Activated T-cell treated with anti-CD3 and anti-CD28 coated beads, Interleukin-2, amount 50 U/mL, for 48 hours (primary cell): ENCODE measurements around the gene MMAB.

Source experiments
- DNase-seq, 2 experiments: peaks; one replicate each; pipeline ENCODE4 v3.0.0-alpha.2; 2020

Gene MMAB

DNA sequence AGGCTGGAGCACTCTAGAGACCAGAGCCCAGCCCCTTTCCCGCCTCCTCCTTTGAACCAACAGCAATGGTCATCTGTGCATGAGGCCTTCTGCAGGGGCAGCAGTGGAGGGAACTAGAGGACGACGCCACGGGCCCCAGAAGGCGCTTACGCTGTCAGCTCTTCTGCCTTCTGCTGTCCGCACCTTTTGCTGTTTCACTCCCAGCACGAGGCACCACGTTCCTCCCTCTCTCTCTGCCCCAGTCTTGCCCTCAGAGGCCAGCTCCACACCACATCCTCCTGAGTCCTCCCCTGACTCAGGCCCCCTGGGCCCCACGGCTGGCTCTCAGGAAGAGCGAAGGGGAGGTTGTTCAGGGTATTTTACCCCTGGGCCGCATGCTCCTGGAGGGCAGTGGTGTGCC is 15.5 kb downstream of the MMAB start:
- DNase-seq, result no peak

DNA sequence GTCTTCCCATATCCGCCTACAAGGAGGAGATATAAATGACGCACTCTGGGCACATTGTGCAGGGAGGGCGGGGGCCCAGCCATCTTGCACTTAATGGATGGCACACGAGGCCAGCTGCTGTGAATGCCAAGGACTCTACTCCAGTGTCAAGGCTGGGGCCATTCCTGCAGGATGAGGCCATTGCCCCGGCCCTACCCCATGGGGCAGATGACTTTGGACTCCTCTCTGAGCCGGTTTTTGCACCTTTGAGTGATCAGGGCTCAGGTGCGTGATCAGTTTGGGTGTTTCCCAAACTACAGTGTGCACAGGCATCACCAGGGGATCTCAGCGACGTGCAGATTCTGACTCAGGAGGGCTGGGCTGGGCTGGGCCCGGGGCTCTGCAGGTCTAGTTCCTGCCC is 16.1 kb downstream of the MMAB start:
- no peak for DNase-seq

DNA sequence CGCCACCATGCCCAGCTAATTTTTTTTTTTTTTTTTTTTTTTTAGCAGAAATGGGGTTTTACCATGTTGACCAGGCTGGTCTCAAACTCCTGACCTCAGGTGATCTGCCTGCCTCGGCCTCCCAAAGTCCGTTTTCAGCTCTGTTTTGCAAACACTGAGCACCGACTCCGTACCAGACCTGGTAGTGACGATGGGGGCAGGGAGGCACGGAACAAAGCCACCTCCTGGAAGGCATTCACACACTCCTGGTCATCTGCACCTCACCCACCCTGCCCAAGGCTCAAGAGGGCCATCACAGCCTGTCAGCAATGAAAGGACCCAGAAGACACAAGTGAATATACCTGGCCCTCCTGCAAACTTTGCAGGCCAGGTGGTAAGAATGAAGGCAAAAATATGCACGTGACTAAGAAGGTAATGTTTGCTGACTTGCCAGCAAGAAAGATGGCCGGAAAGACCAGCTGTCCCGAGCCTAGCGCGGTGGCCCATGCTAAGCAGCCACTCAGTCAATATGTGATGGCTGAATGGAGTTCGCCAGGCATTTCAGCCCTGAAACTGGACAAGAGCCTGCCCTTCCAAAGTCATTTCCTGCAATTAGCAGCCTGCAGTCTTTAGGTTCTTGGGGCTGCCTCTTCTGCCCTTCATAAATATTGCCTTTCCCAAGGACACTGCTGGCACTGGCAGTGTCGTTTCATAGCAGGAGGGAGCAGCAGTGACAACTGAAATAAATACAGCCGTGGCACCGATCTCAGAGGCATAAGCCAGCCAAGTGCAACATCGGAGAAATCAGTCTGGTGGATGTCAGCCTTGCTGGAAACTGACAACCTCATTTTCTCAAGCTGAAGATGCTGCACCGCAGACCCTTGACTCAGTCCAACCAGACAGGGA is 17.6 kb downstream of the MMAB start:
- no peak for DNase-seq

DNA sequence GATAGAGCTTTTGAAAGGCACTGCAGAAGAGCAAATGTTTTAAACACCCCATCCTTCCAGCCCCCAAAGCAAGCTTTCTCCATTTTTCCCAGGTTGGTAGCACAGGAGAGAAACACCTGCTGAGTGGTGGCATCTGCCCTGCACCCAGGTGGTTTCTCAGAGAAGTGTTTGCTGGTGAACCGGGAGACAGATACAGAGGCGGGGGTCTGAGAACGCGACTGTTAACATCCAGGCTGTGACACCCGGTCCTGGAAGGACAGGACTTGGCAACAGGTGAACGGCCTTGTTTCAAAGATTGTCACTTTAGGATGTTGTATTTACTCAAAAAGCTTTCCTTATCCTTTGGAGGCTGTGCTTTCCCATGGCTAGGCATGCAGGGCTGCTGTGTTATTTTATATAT is 18.5 kb downstream of the MMAB start:
- no peak for DNase-seq

DNA sequence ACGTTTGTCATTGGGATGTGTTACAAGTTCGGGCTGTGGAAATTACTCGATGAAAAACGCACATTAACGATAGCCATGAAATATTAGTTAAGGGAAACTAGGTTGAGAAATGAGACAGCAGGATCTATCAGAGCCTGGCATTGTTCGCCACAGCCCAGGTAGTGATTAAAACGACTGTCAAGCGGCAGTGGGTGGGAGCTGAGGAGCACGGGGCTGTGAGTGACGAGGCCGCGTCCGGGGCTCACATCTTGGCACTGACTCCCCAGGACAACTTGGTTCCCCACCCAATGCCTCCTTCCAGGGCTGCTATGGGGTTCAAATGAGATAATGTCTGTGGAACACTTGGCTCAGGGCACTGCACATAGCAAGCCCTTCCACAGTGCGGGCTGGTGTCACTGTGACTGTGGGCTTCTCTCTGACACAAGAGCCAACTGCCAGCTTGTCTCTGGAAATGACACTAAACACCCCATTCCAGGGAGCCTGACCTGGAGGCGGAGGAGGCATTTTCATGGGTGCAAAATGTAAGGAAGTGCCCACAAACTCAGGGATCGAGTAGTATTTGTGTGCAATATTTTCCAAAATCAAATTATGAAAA is 19.3 kb downstream of the MMAB start:
- no peak for DNase-seq

DNA sequence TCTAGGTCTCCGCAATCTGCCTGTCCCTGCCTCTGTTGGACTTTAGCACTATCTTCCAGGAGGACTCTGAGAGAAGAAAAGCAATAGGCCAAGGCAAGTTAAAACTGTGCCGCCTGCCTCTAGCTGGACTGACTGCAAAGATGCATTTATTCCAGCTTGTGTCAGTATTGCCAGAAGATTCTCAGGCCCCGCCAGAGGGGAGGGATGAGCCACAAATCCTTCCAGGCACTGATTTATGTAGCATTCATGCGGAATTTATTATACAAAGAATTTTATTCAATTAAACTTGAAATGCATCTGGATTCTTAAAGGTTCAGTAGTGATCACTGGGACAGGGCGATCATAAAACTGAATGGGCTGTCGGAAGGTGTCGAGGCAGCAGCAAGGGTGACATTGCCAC is 19.8 kb downstream of the MMAB start:
- no peak for DNase-seq

DNA sequence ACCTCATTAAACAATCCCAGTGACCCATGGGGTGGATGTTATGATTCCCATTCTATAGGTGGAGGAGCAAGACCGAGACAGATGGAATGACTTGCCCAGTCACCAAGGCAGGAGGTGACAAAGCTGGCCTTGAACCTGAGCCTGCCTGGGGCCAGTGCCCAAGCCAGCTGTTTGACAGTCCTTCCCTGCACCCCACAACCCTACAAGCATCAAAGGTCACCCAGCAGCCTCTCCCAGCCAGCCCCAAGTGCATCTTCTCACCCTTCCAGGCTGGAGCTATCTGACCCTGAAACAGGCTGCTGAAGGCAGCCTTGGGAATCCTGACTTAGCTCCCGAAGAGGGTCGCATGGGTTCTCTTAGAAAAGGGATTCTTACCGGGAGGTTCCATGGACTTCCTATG is 20.3 kb downstream of the MMAB start:
- DNase-seq, result no peak

DNA sequence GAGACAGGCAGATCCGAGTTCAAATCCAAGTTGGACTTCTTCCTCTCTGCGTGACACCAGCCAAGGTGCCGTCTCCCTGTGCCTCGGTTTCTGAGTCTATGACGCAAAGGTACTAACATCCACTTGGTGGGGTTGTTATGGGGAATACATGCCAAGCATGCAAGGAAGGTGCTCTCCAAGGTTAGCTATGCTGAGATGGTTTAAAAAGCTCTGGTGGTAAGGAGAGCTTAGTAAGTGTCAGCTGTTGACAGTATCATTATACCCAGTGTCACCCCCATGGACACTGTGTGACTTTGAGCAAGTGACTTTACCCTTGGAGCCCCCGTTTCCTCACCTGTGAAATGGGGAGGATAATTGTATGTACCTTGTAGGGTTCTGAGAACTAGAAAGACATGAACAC is 22.2 kb downstream of the MMAB start:
- no peak for DNase-seq

DNA sequence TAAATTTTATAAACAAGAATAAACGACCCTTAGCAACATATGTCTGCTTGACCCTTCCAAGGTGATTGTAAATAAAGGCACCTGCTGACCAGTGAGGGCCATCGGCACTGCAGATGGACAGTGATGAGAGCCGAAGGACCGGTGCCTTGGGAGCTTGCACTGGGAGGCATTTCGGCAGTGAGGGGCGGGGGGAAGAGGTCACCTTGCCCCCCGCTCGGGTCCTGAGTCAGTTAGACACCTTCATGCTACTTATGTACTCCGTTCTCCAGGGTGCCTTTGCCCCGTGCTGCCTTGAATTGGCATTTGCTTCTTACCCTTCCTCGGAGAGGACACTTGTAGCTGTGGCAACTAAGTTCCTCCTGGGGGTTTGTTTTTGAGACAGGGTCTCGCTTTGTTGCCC is 23.0 kb downstream of the MMAB start:
- DNase-seq, result no peak

DNA sequence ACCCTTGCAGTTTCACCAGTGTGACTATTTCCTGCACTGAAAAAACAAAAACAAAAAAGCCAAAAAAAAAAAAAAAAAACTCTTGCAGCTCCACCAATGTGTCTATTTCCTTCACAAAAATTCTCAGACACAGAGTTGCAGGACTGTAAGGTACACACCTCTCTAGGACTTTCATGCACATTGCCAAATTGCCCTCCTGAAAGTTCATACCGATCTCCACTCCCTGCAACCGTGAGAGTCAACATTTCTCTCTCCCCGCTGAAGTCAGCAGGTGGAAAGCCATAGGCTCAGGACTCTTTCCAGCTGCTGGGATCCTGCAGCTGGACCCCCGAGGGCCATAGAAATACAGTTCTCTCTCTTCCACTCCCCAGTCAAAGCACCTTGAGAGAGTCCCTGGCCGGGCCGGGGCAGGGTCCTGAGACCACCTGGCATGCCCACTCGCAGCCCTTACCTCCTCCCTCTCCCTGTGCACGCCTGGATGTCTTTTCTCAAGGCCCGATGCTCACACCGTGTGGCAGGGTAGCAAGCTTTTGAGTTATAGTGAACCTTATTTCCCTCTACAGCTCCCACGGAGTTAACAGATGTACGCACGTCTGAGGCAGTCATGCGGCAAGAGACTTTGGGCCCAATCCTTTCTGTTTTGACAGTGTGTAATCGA is 23.6 kb downstream of the MMAB start:
- no peak for DNase-seq

DNA sequence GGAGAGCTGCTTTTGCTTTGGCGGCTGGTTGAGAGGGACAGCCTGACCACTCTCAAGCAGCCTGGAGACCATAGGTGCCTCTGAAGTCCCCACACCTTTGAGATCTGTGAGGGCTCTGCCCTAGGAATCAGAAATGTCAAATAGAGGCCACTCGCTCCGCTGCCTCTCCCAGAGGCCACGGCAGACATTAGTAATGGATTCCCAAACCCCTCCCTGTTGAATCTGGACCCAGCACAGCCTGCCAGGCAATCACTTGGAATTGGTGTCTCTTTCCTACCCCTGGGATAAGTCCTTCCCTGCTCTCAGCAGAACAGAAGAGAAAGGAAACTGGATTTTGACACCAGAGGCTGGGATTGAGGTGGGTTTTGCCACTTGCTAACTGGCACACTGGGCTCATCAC is 25.0 kb downstream of the MMAB start:
- DNase-seq, result no peak

DNA sequence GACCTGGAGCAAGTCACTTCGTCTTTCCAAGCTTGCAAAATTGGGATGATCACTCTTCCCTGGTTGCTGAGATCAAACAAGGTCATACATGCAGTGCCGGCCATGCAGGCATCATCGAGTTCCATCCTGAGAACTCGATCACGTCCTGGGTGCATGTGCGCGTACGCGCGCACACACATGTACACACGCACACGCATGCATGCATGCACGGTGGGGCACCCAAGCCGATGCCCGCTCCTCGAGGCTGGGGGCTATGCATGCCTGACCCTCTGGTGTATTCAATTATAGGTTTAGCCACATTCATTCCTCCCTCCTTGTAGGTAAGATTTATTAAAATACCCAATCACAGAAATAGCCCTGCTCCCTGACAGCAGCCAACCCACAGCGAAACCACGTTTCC is 26.0 kb downstream of the MMAB start:
- no peak for DNase-seq

DNA sequence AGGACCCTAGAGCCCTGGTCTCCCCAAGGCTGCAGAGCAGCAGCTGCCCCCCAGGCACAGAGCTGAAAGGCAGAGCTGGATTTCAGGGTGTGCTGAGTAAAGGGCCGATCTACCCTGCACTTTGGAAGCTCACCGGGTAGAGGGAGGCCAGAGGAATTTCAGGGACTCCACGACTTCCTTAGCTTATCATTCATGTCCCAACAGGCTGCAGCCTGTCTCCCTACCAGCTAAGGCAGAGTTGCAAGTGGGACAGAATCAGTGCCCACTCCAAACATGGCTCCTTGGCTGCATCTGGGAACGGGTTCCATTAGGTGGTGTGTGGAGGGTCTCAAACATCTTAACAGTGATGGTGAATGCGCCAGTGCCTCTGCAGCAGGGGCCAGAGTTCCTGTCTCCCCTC is 27.5 kb downstream of the MMAB start:
- DNase-seq, result no peak

DNA sequence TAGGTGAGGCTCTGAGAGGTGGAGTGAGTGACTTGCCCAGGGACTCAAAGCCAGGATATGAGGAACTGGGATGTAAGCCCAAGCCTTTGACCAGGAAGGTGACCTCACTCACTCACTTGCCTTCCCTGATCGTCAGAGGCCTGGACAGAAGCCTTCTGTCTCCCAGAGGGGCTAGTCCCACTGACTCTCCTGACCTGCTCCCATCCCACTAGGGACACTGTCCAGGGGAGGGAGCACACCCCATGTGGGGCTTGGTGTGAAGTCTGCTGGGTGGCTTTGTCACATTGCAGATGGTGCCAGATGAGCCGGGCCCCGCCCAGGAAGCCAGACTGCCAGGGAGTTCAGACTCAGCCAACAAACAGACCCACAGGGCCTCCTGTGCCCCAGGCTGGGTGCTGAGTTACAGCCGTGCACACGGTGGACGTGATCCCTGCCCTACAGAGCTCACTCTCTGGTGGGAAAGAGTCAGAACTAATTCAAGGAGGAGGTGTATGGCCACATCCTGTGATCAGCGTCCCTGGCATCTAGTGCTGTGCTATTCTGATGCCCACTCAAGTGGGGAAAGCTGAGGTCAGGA is 28.3 kb downstream of the MMAB start:
- no peak for DNase-seq

DNA sequence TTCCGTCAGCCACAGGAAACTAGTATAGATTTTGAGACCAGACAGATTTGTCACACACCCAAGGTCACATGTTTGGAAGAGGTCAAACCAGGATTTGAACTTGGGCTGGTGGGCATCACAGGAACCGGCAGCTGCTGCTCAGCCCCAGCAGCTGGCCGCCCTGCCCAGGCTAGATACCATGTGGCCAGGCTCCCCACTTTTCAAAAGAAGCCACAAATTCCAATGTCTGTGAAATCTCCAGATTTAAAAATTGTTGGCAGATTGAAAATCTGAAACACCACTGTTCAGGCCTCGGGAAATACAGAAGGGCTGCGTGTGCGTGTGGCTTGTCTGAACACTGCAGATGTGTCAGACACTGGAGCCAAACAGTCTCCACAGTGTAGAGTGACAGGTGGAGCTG is 30.4 kb downstream of the MMAB start:
- no peak for DNase-seq

DNA sequence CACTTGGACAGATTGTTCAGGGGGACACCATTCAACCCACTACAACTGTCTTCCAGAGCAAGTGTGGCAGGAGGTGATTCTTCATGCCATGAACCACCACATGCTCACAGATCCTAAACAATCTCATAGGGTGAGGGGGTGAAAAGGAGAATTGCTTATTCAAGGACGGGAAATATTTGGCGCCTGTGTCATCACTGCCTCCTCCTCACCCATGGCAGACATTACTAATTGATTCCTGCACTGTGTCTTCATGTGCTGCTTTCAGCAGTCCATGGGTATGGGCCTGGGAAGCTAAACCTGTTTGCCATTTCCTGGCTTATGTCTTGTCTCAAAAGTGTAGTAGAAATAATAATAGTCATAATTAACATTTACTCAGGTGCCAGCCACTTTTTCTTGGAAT is 31.3 kb downstream of the MMAB start:
- no peak for DNase-seq

DNA sequence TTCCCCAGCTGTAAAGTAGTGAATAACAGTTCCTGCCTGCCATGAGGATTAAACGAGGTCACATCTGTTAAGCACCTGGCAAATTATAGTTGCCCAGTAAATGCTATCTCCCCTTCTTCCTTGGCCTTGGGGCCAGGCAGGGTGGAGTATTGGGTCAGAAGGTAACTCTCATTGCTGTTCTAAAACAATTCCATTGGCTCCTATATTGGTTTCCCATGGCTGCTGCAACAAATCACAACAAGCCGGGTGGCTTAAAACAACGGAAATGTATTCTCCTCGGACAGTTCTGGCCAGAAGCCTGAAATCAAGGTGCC is 31.9 kb downstream of the MMAB start:
- DNase-seq, result no peak

DNA sequence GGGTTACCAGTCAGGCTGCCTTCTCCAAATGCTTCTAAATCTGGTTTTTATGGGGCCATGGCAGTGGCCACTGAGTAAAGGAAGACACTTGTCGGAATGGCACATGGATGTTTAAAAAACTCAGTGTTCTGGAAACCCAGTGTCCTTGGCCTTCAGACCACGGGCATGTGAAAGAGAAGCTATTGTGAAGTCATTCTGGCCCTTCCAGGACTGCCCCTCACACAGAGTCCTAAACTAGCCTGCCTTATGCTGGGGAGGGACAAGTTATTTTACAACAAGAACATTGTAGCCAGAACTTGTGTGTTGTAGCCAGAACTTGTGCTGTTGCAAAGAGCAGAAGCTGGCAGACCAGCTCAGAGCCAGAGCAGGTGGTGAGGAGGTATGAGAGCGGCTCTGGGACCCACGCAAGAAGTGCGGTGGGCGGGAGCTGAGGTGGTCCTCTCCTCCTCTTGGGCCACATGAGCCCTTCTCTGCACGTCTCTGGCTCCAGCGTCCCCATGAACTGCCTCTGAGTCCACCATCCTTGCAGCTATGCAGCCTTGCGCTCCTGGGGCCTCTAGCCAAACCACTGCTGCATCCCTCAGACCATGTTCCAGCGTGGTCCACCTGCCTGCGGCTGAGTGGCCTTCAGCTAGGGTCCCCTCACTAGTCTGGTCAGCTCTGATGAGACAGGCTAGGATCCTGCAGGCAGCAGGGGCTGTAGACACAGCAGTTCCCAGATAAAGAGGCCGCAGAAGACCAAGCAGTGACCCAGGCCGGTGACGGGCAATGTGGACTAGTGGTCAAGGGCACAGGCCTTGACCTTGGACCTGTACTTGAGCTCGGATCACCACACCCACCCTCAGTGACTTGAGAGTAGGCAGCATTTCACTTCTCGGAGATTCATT is 32.5 kb downstream of the MMAB start:
- DNase-seq, result no peak

DNA sequence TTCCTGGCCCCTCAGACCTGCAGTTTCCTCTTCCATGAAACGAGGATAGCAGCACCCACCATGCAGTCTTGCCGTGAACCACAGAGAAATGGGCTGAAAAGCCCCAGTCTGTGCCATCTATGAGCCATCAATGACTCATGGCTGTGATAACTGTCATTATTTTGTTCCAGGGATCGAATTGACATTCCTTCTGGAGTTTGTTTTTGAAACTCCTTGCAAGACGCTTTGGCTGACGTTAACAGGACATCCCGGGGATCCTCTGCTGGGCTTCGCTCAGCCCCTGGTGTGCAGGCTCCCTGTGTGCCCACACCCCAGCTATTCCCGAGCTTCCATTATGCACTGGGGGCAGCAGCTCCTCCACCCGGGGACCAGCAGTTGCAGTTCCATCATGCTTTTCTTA is 33.8 kb downstream of the MMAB start:
- DNase-seq, result no peak

DNA sequence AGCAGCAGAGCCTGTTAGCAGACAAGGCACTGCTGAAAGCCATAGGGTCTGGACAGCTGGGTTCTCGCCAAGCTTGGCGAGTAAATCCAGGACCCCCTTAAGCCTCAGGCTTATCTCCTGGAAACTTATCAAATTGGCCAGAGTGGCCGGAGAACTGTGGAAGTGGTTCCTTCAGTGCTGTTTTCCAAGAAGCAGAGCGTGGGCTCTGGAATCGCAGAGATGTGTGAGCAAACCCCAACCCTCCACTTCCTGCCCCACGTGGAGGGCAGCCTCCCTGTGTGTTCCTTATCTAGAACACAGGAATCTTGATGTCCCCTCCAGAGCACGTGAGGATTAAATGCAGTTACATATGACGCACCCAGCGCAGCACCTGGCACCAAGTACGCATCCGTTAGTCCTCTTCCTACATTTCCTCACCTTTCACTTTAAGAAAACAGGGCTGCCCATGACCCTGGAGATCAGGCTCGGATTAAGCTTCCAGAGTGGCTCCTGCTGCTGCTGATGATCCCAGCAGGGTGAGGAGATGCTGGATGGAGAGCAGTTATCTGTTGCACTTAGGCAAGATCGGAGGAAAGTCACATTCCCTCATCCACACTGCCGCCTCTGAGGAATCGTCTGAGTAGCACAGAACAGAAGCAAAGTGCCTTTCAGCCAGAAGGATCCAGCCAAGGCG is 35.0 kb downstream of the MMAB start:
- DNase-seq, result no peak

DNA sequence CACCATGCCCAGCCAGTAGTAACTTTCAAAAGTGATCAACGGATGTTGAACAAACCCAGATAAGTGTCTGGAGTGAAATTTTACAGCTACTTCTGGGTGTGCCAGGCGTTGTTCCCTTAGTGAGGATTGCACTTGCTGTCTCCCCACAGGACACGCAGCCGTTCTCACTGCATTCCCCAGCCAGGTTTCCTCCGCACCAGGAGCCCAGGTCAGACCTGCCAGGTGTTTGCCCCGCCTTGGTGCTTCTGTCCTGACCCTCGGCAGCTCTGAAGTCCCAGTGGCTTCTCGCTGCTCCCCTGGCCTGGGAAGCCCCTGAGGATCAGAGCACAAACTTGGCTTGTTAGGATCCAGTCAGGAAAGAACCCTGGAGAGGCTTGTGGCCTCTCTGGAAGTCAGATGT is 36.2 kb downstream of the MMAB start:
- DNase-seq, result no peak

DNA sequence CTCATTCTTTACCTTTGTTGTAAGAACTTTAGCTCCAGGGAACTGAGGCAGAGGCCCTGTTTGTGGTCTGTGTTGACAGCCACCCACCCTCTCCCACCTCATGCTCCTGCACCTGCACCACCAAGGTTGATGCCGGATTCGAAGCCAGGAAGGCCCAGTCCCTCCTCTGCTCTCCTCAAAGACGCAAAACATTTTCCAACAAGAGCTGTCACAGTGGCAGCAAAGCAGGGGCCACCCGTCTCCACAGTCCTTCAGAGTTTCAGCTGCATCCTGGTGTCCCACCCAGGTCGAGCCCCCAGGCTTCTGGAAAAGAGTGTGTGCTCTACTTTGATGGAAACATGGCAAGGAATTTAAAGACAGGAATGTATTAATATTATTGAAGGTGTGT is 37.4 kb downstream of the MMAB start:
- DNase-seq, result no peak
